Measurements from ENCODE around the gene TMA7B. TPM values are rescaled to one million over a fixed set of nuclear protein-coding genes. Genes with fewer than 3 reads are reported as not detected.

The TMA7B gene
- polyA plus RNA-seq, 1 of the 3 experiments (the other 2 are of a cell fraction): not detected

- 85% methylated on average over 9 of the region's 10 CpGs for WGBS (ENCODE audit: low lambda C conversion rate)
- Histone ChIP-seq H3K27me3 (ENCODE audit: insufficient read depth) (no peaks in the 10 kb centered on the region), H4K20me1 (ENCODE audit: insufficient read depth) (no peaks in the 10 kb centered on the region), H3K27ac (ENCODE audit: low read depth in 2 of 2, low read length in 1 of 2) (no peak overlapping the region), H3K9ac (no peak overlapping the region), H3K36me3 (replicated peaks in 1 of 2; ENCODE audit: control insufficient read depth in 1 of 2, insufficient read depth in 2 of 2, low read length in 1 of 2) (no peaks in the 10 kb centered on the region), H3F3A (replicated peaks; ENCODE audit: insufficient read depth) (peaks cover 7% of the 10 kb centered on the region), H3K4me3 (ENCODE audit: low read depth in 2 of 2, low read length in 1 of 2) (no peak overlapping the region), H3K9me2 (no peaks in the 10 kb centered on the region), H2AFZ (ENCODE audit: low read depth) (no peak overlapping the region), H3K4me1 (ENCODE audit: control insufficient read depth in 1 of 2, insufficient read depth in 2 of 2, low read depth in 1 of 2, low read length in 1 of 2) (peaks cover 0 to 8% of the 10 kb centered on the region in 2 experiments; a peak in 1 of 4 replicates), H3K9me3 (no peaks in the 10 kb centered on the region), H3K79me2 (ENCODE audit: insufficient read depth) (no peaks in the 10 kb centered on the region), H3K4me2 (no peak overlapping the region)
- DNase-seq: no peak
- ChIA-PET POLR2A (no interaction called here), CTCF (interaction anchor here (0.5 to 0.8 kb wide), 2 partner anchors 68 to 166 kb away, joined by 3 to 4 read pairs; no protein-coding TSS in a partner anchor)
- TF ChIP-seq EP300 (IDR thresholded peaks at IDR 0.05; ENCODE audit: borderline replicate concordance in 1 of 2, low read depth in 1 of 2, low read length in 1 of 2) (no peak), CHD2 (IDR thresholded peaks at IDR 0.05; ENCODE audit: low read length, partially characterized antibody) (no peak), RCOR1 (IDR thresholded peaks at IDR 0.05; ENCODE audit: low read length) (no peak), MEF2A (IDR thresholded peaks at IDR 0.05; ENCODE audit: borderline replicate concordance, low read depth) (no peak), GABPA (IDR thresholded peaks at IDR 0.05; ENCODE audit: low read depth) (no peak), PBX3 (IDR thresholded peaks at IDR 0.05) (no peak), JUND (IDR thresholded peaks at IDR 0.05) (no peak), IRF3 (IDR thresholded peaks at IDR 0.05; ENCODE audit: low read depth, low read length) (no peak), ZBTB33 (IDR thresholded peaks at IDR 0.05; ENCODE audit: borderline replicate concordance, low read depth) (no peak), MAX (IDR thresholded peaks at IDR 0.05; ENCODE audit: low read depth) (no peak), REST (IDR thresholded peaks at IDR 0.05; ENCODE audit: low read depth, low read length) (no peak), NRF1 (IDR thresholded peaks at IDR 0.05; ENCODE audit: low read depth, low read length) (no peak), USF2 (IDR thresholded peaks at IDR 0.05; ENCODE audit: borderline replicate concordance, low read depth, low read length) (no peak), RFX5 (IDR thresholded peaks at IDR 0.05; ENCODE audit: low read length) (no peak), MXI1 (IDR thresholded peaks at IDR 0.05; ENCODE audit: low read depth, low read length) (no peak), RXRA (IDR thresholded peaks at IDR 0.05; ENCODE audit: borderline replicate concordance, low read depth) (no peak)
Observed at GRCh38 chr22:39956932-39957664, 3.1 kb upstream of the TMA7B start.
